Measurements from ENCODE around the gene LY6G6C. TPM values are rescaled to one million over a fixed set of nuclear protein-coding genes. Genes with fewer than 3 reads are reported as not detected.

The LY6G6C gene
- total RNA-seq, 1 experiment from 2014 or later = 0.80 TPM

- no peak overlapping the region for H3K4me3 ChIP-seq (ENCODE audit: low read depth, low read length, poor library complexity, severe bottlenecking)
- no peak for DNase-seq (ENCODE audit: low spot score)
- H3K27me3 ChIP-seq (replicated peaks; ENCODE audit: insufficient read depth, low read depth, low read length, poor library complexity) = no peaks in the 10 kb centered on the region
- POLR2A ChIA-PET (ENCODE audit: low non-redundant PET) = interaction anchor here (0.6 kb wide), 1 partner anchor 9 kb away, joined by 6 read pairs; no protein-coding TSS in a partner anchor
- no TSS peak for BruUV-seq (replicated peaks)
- H3K27ac ChIP-seq (ENCODE audit: low read depth, low read length, poor library complexity, severe bottlenecking) = no peak overlapping the region
- H3K4me1 ChIP-seq (ENCODE audit: insufficient read depth, low read length, poor library complexity, severe bottlenecking) = no peaks in the 10 kb centered on the region
- peaks cover 59% of the 10 kb centered on the region for H3K36me3 ChIP-seq (ENCODE audit: insufficient read depth, low read length, poor library complexity, severe bottlenecking)
- H3K9me3 ChIP-seq (ENCODE audit: low read depth, low read length, poor library complexity, severe bottlenecking) = no peaks in the 10 kb centered on the region
- TF ChIP-seq CTCF (conservative IDR thresholded peaks at IDR 0.05; ENCODE audit: low read depth, low read length) (no peak), EZH2 (IDR thresholded peaks at IDR 0.05; ENCODE audit: borderline replicate concordance, low read depth, low read length, poor library complexity, severe bottlenecking) (no peak)
- intact Hi-C loops (cut with micrococcal nuclease; ENCODE audit: unreplicated experiment) = no loop called here
- CTCF ChIA-PET = no interaction called here
These were observed 39.2 kb upstream of the LY6G6C start for GRCh38 chr6:31760790-31761189.

GRCh38 chr6:31758281-31758680 is 36.7 kb upstream of the LY6G6C start:
- H3K4me1 ChIP-seq (ENCODE audit: insufficient read depth, low read length, poor library complexity, severe bottlenecking) = no peaks in the 10 kb centered on the region
- TF ChIP-seq EZH2 (IDR thresholded peaks at IDR 0.05; ENCODE audit: borderline replicate concordance, low read depth, low read length, poor library complexity, severe bottlenecking) = no peak
- TF ChIP-seq CTCF (conservative IDR thresholded peaks at IDR 0.05; ENCODE audit: low read depth, low read length) = no peak
- BruUV-seq (replicated peaks) = no TSS peak
- POLR2A ChIA-PET (ENCODE audit: low non-redundant PET) = no interaction called here
- CTCF ChIA-PET = interaction anchor here (1.5 kb wide), 1 partner anchor 11 kb away, joined by 4 read pairs; no protein-coding TSS in a partner anchor
- H3K27me3 ChIP-seq (replicated peaks; ENCODE audit: insufficient read depth, low read depth, low read length, poor library complexity) = no peaks in the 10 kb centered on the region
- no peaks in the 10 kb centered on the region for H3K9me3 ChIP-seq (ENCODE audit: low read depth, low read length, poor library complexity, severe bottlenecking)
- intact Hi-C loops (cut with micrococcal nuclease; ENCODE audit: unreplicated experiment) = no loop called here
- DNase-seq (ENCODE audit: low spot score) = no peak
- peaks cover 53% of the 10 kb centered on the region for H3K36me3 ChIP-seq (ENCODE audit: insufficient read depth, low read length, poor library complexity, severe bottlenecking)
- no peak overlapping the region for H3K4me3 ChIP-seq (ENCODE audit: low read depth, low read length, poor library complexity, severe bottlenecking)
- no peak overlapping the region for H3K27ac ChIP-seq (ENCODE audit: low read depth, low read length, poor library complexity, severe bottlenecking)

GRCh38 chr6:31752739-31753319 is 31.3 kb upstream of the LY6G6C start:
- POLR2A ChIA-PET (ENCODE audit: low non-redundant PET) = no interaction called here
- CTCF ChIA-PET = no interaction called here
- no peaks in the 10 kb centered on the region for H3K27me3 ChIP-seq (replicated peaks; ENCODE audit: insufficient read depth, low read depth, low read length, poor library complexity)
- no peak overlapping the region for H3K27ac ChIP-seq (ENCODE audit: low read depth, low read length, poor library complexity, severe bottlenecking)
- no peak for DNase-seq (ENCODE audit: low spot score)
- no peaks in the 10 kb centered on the region for H3K4me1 ChIP-seq (ENCODE audit: insufficient read depth, low read length, poor library complexity, severe bottlenecking)
- no peak overlapping the region for H3K4me3 ChIP-seq (ENCODE audit: low read depth, low read length, poor library complexity, severe bottlenecking)
- no TSS peak for BruUV-seq (replicated peaks)
- H3K36me3 ChIP-seq (ENCODE audit: insufficient read depth, low read length, poor library complexity, severe bottlenecking) = peaks cover 15% of the 10 kb centered on the region
- intact Hi-C loops (cut with micrococcal nuclease; ENCODE audit: unreplicated experiment) = no loop called here
- TF ChIP-seq EZH2 (IDR thresholded peaks at IDR 0.05; ENCODE audit: borderline replicate concordance, low read depth, low read length, poor library complexity, severe bottlenecking) = no peak
- TF ChIP-seq CTCF (conservative IDR thresholded peaks at IDR 0.05; ENCODE audit: low read depth, low read length) = no peak
- H3K9me3 ChIP-seq (ENCODE audit: low read depth, low read length, poor library complexity, severe bottlenecking) = no peaks in the 10 kb centered on the region
